GM12875 (cell line): Measurements from ENCODE around the gene APOO.

Source experiments
- H3K4me3 ChIP-seq: one replicate; pipeline ENCODE4 v1.5.1; 2011; ENCODE audit warnings: low read depth, low read length, control low read depth
- CTCF ChIP-seq: IDR thresholded peaks from 2 replicates; pipeline ENCODE4 v1.5.1; 2011; ENCODE audit warnings: low read depth, mild to moderate bottlenecking, control low read depth, inconsistent platforms, low read length, moderate library complexity, borderline replicate concordance; ENCODE audit not compliant: insufficient read depth

Gene APOO

GRCh38 chrX:23930894-23931604 is 23.3 kb upstream of the APOO start:
- TF ChIP-seq CTCF: no peak
- H3K4me3 ChIP-seq: no peak overlapping the region

- no peak overlapping the region for H3K4me3 ChIP-seq
- TF ChIP-seq CTCF: no peak
These were observed 18.3 kb upstream of the APOO start for GRCh38 chrX:23926015-23926414.

DNA sequence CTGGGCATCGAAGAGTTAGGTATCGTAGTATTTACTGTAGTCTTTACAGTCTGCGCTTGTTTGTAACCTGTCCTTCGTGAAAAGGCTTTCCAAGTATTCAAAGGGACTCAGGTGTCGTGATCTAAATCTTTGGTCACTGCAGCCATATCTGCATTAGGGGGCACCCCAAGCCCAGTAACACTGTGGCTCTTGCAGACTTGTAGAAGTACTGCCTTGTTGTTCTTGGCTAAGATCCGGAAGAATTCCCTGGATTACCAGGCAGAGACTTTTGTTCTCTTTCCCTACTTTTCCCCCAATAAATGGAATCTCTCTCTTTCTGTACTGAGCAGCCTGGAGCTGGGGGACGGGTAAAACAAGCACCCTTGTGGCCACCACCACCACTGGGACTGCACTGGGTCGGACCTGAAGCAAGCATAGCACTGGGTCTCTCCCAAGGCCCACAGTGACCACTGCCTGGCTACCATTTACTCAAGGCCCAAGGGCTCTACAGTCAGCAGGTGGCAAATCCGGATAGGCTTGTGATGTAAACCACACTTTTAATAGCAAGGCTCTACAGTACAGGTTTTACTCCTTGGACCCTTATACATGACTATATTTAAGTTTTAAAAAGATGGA is 12.1 kb upstream of the APOO start:
- no peak for TF ChIP-seq CTCF
- H3K4me3 ChIP-seq: no peak overlapping the region

DNA sequence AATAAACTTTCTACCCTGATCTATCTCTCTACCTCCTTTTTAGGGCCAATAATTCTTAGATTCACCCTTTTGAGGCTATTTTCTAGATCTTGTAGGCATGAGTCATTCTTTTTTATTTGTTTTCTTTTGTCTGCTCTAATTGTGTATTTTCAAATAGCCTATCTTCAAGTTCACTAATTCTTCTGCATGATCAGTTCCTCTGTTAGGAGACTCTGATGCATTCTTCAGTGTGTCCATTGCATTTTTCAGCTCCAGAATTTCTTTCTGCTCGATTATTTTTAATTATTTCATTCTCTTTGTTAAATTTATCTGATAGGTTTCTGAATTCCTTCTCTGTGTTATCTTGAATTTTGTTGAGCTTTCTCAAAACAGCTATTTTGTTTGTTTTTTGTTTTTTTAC is 11.4 kb upstream of the APOO start:
- TF ChIP-seq CTCF: no peak

GRCh38 chrX:23911126-23911835 is 3.5 kb upstream of the APOO start:
- no peak overlapping the region for H3K4me3 ChIP-seq
- no peak for TF ChIP-seq CTCF

More for the DNA sequence above, 11.4 kb upstream of the APOO start:
- no peak overlapping the region for H3K4me3 ChIP-seq

DNA sequence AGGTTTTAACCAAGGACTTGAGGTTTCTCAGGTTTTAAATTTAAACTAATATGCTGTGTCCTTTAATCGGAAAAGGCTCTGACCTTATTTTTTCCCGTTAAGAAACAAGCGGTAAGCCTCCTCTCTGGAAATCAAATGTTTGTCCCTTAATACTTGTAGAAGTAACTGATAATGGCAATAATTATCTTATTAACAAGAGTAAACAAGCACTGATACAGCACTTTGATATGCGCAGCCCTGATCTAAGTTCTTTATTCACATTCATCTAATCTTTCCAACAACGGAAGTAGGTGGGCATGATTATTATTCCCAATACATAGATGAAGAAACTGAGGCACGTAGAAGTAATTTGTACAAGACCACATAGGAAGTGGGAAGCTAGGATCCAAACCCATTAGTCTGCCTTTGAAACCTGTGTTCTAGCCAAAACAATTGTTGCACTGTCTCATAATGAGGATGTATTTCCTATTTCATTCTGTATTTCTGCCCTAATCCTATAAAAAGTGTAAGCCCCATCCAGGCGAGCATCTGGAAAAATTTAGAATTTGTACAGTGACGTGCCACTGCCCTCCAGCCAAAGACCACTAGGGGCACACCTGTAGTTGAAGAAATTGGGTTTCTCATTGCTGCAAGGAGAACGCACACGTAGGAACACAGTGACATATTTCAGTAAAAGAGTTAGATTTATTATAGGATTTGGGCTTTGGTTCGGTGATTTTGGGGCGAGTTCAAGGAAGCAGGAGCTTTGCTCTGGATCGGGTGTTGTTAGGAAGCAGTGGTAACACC is 674 bp upstream of the APOO start:
- peak; percentile 48; the same call in 1 of the 2 replicates for TF ChIP-seq CTCF
- peak overlapping the region; percentile 5 for H3K4me3 ChIP-seq
